T-helper 1 cell treated with Interleukin-12 subunit alpha and Interleukin-12 subunit beta and Interleukin-4 antibody, amounts not matched to agents 30 ng/mL and 1 ng/mL, for 36 hours (primary cell): ENCODE data around the gene PLEKHD1. TPM values are rescaled to one million over a fixed set of nuclear protein-coding genes. Genes with fewer than 3 reads are reported as not detected.
"Not testable (repeated sequence)": the region's sequence is repeated elsewhere in the genome, so short reads cannot be mapped to it uniquely, and the experiment has no call there.

Experiments used
- intact Hi-C: fragments of 100-400 bp; cut with micrococcal nuclease; formaldehyde crosslinking; loops from one replicate; pipeline ENCODE4 v1.15.1; 2024
- total RNA-seq: library from RNA; stranded (reverse); gene quantifications from 2 replicates; pipeline ENCODE4 v1.2.3, GENCODE V29; 2022

The PLEKHD1 gene
- total RNA-seq, 1 donor from 2014 or later = 0.12 TPM

DNA sequence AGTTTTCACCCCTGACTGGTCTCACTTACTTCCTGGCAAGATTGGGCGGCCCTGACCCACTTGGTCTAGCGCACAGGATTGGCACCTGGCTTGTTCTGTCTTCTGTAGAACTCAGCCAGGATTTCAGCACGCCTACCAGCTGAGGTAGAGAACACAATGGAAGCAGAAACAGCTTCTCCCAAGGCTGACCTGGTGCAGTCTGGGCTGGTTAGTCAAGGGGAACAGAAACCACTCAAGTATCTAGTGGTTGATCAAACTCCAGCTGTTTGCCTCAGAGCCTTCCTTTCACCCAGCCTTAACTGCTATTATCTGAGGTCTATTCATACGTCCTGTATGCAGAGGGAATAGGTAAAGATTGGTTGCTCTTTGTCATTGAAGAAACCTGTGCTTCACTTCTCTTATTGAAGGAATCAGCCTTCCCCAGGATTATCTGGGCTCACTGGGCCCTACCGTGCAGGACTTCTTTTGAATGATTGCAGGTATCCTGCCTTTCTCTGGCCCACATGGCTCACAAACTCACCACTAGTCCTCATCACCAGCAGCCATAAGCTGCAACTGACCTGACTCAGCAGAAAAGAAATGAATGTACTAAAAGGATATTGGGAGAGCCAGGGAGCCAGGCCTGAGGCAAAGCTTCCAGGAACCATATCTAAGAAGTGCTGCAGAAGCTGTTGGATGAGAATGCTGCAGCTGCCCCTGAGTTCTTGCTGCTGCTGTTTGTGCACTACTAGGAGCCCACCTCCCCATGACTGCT lies 2.5 kb upstream of the PLEKHD1 start:
- intact Hi-C loops = no loop called here

- intact Hi-C loops = no loop called here
Measured at GRCh38 chr14:69483765-69484443, 624 bp upstream of the PLEKHD1 start.

GRCh38 chr14:69485315-69485660 lies 760 bp downstream of the PLEKHD1 start:
- intact Hi-C loops = no loop called here

GRCh38 chr14:69485701-69486100 lies 1.2 kb downstream of the PLEKHD1 start:
- intact Hi-C loops = no loop called here

- intact Hi-C loops = no loop called here
Measured at GRCh38 chr14:69487226-69487625, 2.7 kb downstream of the PLEKHD1 start.

DNA sequence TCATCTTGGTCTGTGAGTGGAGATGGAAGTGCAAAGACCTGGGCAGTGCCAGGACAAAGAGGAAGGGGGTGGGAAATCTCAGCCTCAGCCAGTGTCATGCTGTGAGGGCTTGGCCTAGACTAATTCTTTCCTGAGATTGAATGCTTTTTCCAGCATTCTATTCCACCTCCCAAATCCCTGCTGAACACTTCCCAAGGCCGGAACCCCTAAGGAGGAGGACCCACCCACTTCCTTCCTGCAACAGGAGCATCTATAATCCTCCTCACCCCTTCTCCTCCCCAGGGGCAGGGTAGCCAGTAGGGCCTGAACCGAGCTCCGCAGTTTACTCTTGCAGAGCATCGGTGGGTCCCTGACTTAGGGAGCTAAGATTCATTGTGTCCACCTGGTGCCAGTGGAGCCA lies 3.2 kb downstream of the PLEKHD1 start:
- intact Hi-C loops = no loop called here

- intact Hi-C loops = no loop called here
Measured at GRCh38 chr14:69489495-69489894, 5.0 kb downstream of the PLEKHD1 start.

- intact Hi-C loops = no loop called here
Measured at GRCh38 chr14:69490219-69490918, 5.8 kb downstream of the PLEKHD1 start.

DNA sequence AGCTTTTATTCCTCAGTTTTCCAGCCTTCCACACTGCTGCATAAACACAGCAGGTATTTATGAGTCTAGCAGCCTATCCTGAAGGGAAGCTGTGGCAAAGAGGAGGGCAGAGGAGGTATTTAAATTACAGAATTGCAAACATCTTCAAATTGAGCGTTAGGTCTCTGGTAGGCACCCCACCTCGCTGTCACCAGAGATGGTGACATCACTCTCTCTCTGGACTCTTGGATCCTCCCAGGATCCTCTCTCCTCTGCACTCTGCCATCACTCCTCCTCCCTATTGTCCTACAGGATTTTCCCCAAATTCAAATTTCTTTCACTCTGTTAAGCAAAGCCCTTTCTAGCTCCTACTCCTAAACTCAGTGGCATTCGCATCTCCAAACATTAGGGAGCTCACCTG lies 6.7 kb downstream of the PLEKHD1 start:
- intact Hi-C loops = no loop called here

DNA sequence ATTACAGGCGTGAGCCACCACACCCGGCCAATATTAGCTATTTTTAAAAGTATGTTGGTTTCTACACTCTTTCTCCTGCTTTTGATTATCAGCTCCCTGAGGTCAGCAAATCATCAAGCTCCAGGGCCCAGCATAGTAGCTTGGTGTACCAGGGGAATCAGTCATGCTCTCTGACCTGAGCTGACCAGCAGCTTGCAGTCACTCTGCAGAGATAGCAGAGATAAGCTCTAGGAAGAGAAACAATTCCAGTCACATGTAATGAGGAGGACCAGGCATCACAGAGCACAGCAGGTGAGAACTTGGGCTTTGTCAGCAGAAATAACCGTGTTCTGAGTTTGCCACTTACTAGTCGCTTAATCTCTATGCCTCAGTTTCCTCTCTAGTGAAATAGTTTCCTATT lies 8.5 kb downstream of the PLEKHD1 start:
- intact Hi-C loops = no loop called here

DNA sequence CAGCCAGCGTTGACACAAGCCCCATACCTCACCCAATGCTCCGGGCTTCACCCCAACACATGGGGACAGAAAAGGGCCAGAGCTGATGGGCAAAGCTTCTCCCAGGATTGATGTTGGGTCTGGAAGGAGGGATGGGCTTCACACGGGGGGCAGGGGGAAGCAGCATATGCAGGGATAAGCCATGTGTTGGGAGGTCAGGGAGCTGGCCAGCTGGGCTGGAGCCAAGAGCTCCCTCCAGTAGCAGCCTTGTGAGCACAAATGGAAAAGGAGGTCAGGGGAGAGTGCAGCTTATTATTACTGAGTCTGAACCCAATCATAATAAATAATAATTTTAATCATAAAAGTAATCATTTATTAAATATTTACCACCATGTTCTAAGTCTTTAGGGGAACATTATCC lies 9.3 kb downstream of the PLEKHD1 start:
- intact Hi-C loops = no loop called here

GRCh38 chr14:69495341-69495921 lies 10.9 kb downstream of the PLEKHD1 start:
- intact Hi-C loops = no loop called here

DNA sequence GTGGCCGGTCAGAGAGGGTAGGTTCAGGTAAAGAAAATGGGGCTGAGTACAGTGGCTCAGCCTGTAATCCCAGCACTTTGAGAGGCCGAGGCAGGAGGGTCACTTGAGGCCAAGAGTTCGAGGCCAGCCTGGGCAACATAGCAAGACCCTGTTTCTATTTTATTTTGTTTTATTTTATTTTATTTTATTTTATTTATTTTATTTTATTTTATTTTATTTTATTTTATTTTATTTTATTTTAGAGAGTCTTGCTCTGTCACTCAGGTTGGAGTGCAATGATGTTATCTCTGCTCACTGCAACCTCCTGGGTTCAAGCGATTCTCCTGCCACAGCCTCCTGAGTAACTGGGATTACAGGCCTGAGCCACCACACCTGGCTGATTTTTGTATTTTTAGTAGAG lies 13.3 kb downstream of the PLEKHD1 start:
- intact Hi-C loops = not testable (repeated sequence)

DNA sequence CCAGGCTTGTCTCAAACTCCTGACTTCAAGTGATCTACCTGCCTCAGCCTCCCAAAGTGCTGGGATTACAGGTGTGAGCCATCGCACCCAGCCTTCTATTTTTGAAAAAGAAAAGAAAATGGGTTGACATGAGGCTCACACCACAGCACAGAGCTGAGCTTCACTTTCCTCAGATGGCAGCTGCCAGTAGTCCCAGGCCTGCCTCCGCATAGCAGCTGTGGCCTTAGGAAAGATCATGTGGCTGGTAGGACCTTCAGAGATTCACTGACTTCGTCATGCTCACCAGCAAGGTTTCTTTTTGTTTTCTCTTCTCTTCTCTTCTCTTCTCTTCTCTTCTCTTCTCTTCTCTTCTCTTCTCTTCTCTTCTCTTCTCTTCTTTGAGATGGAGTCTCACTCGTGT lies 13.8 kb downstream of the PLEKHD1 start:
- intact Hi-C loops = not testable (repeated sequence)

GRCh38 chr14:69499436-69499835 lies 14.9 kb downstream of the PLEKHD1 start:
- intact Hi-C loops = no loop called here

DNA sequence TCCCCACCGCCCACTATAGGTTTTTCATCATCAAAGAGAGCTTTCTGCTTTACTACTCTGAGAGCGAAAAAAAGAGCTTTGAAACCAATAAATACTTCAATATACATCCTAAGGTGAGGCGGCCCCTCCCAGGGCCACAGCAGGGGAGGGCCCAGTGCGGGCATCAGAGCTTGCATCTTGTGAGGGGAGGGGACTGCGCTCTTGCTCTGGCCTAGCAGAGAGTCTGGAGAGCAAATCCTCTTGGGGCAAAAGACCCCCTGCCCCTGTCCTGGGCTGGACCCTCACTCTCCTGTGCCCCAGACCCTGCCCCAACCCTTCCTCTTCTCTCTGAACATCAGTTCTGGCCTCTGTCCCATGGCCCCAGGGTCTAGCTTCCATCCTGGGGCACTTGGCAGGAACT lies 15.6 kb downstream of the PLEKHD1 start:
- intact Hi-C loops = no loop called here

GRCh38 chr14:69500736-69501135 lies 16.2 kb downstream of the PLEKHD1 start:
- intact Hi-C loops = no loop called here

DNA sequence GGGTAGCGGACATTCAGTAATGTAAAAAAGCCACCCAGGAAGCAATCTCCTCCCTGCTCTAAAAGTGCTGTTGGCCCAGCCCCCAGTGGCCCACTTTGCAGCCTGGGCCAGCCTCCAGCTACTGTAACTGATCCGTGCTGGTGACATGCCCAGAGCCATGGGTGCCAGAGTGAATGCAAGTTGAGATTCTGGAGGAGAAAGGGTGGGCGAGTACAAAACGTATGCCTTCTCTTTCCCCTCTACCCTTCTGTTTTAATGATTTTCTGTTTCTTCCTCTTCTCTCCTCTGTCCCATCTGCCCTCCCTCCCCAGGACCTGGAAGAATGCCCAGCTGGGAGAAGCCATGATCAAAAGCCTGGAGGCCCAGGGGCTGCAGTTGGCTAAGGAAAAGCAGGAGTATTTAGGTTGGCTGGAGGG lies 16.9 kb downstream of the PLEKHD1 start:
- intact Hi-C loops = no loop called here

- intact Hi-C loops = no loop called here
Measured at GRCh38 chr14:69504775-69505174, 20.2 kb downstream of the PLEKHD1 start.

DNA sequence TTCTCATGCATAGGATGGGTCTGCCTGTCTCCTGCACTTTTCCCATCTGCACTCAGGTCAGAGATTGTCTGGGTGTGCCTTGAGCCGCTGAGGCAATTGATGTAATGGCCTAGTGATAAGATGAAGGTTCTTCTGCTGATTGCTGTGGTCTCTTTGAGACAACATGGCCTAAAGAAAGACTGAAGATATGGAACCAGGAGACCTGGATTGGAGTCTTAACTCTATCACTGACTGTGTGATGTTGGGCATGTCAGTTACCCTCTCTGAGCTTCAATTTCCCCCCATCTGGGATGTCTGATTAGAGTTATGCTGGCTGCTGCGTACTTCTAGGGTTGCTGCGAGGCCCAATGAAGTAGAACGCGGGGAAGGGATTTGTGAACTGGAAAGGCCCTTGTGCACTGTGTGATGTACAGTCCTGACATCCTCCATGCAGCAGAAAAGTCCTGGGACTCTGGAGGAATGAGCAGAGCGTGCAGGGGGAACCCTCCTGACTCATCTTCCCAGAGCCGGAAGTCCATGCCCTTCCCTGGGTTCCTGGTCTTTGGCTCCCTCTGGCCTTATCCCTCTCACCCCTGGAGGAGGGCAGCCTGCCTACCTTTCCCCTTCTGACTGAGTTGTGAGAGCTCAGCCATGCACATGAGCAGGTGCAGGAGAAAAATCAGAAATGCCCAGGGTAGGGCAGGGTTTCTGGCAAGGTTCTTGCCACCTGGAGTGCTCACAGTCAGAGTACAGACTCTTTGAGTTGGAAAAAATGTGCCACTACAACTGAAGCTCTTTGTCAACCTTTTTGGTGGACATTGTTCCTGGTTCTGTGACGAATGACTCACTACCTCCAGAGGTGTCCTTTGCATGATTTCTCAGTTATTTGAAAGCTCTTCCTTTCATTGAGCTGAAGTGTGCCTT lies 21.1 kb downstream of the PLEKHD1 start:
- intact Hi-C loops = no loop called here

GRCh38 chr14:69506241-69506595 lies 21.7 kb downstream of the PLEKHD1 start:
- intact Hi-C loops = no loop called here
